KMS-11 (cell line): ENCODE data around the gene PDE8A.
A peak's percentile ranks its signal among the peaks of the same experiment; 100 is the strongest.
"Not testable (repeated sequence)": the region's sequence is repeated elsewhere in the genome, so short reads cannot be mapped to it uniquely, and the experiment has no call there.

Source experiments
- H2AFZ ChIP-seq: fragments of 200-600 bp; sonication (generic); 2 replicates; pipeline ENCODE4 v1.6.1; 2016; ENCODE audit warnings: antibody characterized with exemption, mixed run types, low read depth
- H3K27ac ChIP-seq: fragments of 200-600 bp; sonication (generic); 2 replicates; pipeline ENCODE4 v1.6.1; 2016; ENCODE audit warnings: mild to moderate bottlenecking, mixed run types
- H3K27me3 ChIP-seq: fragments of 200-600 bp; sonication (generic); 2 replicates; pipeline ENCODE4 v1.6.1; 2017; ENCODE audit warnings: mild to moderate bottlenecking, low read depth, mixed run types, moderate library complexity; ENCODE audit not compliant: insufficient read depth
- H3K36me3 ChIP-seq: fragments of 200-600 bp; sonication (generic); 2 replicates; pipeline ENCODE4 v1.6.1; 2017; ENCODE audit warnings: mild to moderate bottlenecking, mixed run types; ENCODE audit not compliant: insufficient read depth
- H3K4me1 ChIP-seq: fragments of 200-600 bp; sonication (generic); 2 replicates; pipeline ENCODE4 v1.6.1; 2016; ENCODE audit warnings: mild to moderate bottlenecking, low read depth, mixed run types; ENCODE audit not compliant: poor library complexity, severe bottlenecking
- H3K4me2 ChIP-seq: fragments of 200-600 bp; sonication (generic); 2 replicates; pipeline ENCODE4 v1.7.0; 2016; ENCODE audit warnings: mild to moderate bottlenecking, mixed run types
- H3K4me3 ChIP-seq: fragments of 200-600 bp; sonication (generic); IDR thresholded peaks from 2 replicates; pipeline ENCODE4 v1.6.1; 2017; ENCODE audit warnings: low read depth, low read length, mixed read lengths; ENCODE audit not compliant: insufficient read depth
- H3K79me2 ChIP-seq: fragments of 200-600 bp; sonication (generic); 2 replicates; pipeline ENCODE4 v1.6.1; 2016; ENCODE audit warnings: low read depth, mixed run types; ENCODE audit not compliant: insufficient read depth
- H3K9ac ChIP-seq: fragments of 200-600 bp; sonication (generic); 2 replicates; pipeline ENCODE4 v1.6.1; 2016; ENCODE audit warnings: mild to moderate bottlenecking, mixed run types
- H4K20me1 ChIP-seq: fragments of 200-600 bp; sonication (generic); 2 replicates; pipeline ENCODE4 v1.6.1; 2016; ENCODE audit warnings: mild to moderate bottlenecking, mixed run types; ENCODE audit not compliant: insufficient read depth
- CTCF ChIP-seq: fragments of 200-600 bp; sonication (generic); conservative IDR thresholded peaks from 2 replicates; pipeline ENCODE4 v1.6.1; 2017; ENCODE audit warnings: low read depth, mild to moderate bottlenecking, antibody characterized with exemption, low read length, moderate library complexity, mixed read lengths

PDE8A gene

GRCh38 chr15:85168642-85169173 is 187.1 kb downstream of the PDE8A start:
- no peak overlapping the region for H3K9ac ChIP-seq
- H3K36me3 ChIP-seq = no peaks in the 10 kb centered on the region
- H3K27me3 ChIP-seq = no peaks in the 10 kb centered on the region
- H3K4me2 ChIP-seq = no peak overlapping the region
- no peak overlapping the region for H2AFZ ChIP-seq
- no peak overlapping the region for H3K27ac ChIP-seq
- H3K4me1 ChIP-seq = no peaks in the 10 kb centered on the region
- no peak overlapping the region for H3K4me3 ChIP-seq
- no peaks in the 10 kb centered on the region for H4K20me1 ChIP-seq
- H3K79me2 ChIP-seq = no peaks in the 10 kb centered on the region
- TF ChIP-seq CTCF = peak; percentile 36; the same call in 1 of the 2 replicates

GRCh38 chr15:85171736-85172135 is 190.1 kb downstream of the PDE8A start:
- no peak overlapping the region for H3K4me3 ChIP-seq
- no peaks in the 10 kb centered on the region for H4K20me1 ChIP-seq
- no peaks in the 10 kb centered on the region for H3K4me1 ChIP-seq
- TF ChIP-seq CTCF = no peak
- H3K27me3 ChIP-seq = no peaks in the 10 kb centered on the region
- H2AFZ ChIP-seq = no peak overlapping the region
- H3K36me3 ChIP-seq = no peaks in the 10 kb centered on the region
- H3K79me2 ChIP-seq = no peaks in the 10 kb centered on the region
- no peak overlapping the region for H3K4me2 ChIP-seq
- H3K9ac ChIP-seq = no peak overlapping the region
- H3K27ac ChIP-seq = no peak overlapping the region

- H3K27me3 ChIP-seq = no peaks in the 10 kb centered on the region
- no peaks in the 10 kb centered on the region for H4K20me1 ChIP-seq
- no peak for TF ChIP-seq CTCF
- no peaks in the 10 kb centered on the region for H3K4me1 ChIP-seq
- H3K36me3 ChIP-seq = no peaks in the 10 kb centered on the region
- H3K4me2 ChIP-seq = no peak overlapping the region
- H3K9ac ChIP-seq = no peak overlapping the region
- no peak overlapping the region for H3K4me3 ChIP-seq
- no peak overlapping the region for H2AFZ ChIP-seq
- H3K27ac ChIP-seq = no peak overlapping the region
- no peaks in the 10 kb centered on the region for H3K79me2 ChIP-seq
Measured at GRCh38 chr15:85172846-85173490, 191.3 kb downstream of the PDE8A start.

GRCh38 chr15:85173630-85174029 is 192.0 kb downstream of the PDE8A start:
- H3K27ac ChIP-seq = not testable (repeated sequence)

GRCh38 chr15:85174521-85174920 is 192.9 kb downstream of the PDE8A start:
- H3K4me3 ChIP-seq = no peak overlapping the region
- H4K20me1 ChIP-seq = no peaks in the 10 kb centered on the region
- H3K4me2 ChIP-seq = no peak overlapping the region
- no peak overlapping the region for H3K9ac ChIP-seq
- no peak overlapping the region for H3K27ac ChIP-seq
- no peaks in the 10 kb centered on the region for H3K27me3 ChIP-seq
- no peaks in the 10 kb centered on the region for H3K4me1 ChIP-seq
- H3K79me2 ChIP-seq = no peaks in the 10 kb centered on the region
- H3K36me3 ChIP-seq = no peaks in the 10 kb centered on the region
- H2AFZ ChIP-seq = no peak overlapping the region
- TF ChIP-seq CTCF = no peak

More at GRCh38 chr15:85173630-85174029, 192.0 kb downstream of the PDE8A start:
- H4K20me1 ChIP-seq, H3K79me2 ChIP-seq, H3K36me3 ChIP-seq, H3K4me1 ChIP-seq, H2AFZ ChIP-seq, H3K27me3 ChIP-seq, H3K4me2 ChIP-seq, H3K9ac ChIP-seq, H3K4me3 ChIP-seq: not testable (repeated sequence)

GRCh38 chr15:85177042-85177515 is 195.4 kb downstream of the PDE8A start:
- not testable (repeated sequence) for H3K27ac ChIP-seq, H3K4me2 ChIP-seq, H3K9ac ChIP-seq

More at GRCh38 chr15:85177042-85177515, 195.4 kb downstream of the PDE8A start:
- not testable (repeated sequence) for H3K27me3 ChIP-seq, H3K36me3 ChIP-seq, H3K4me3 ChIP-seq, H3K79me2 ChIP-seq, H4K20me1 ChIP-seq, H2AFZ ChIP-seq, H3K4me1 ChIP-seq
